ENCODE measurements around the gene CACNA1D. TPM values are rescaled to one million over a fixed set of nuclear protein-coding genes. Genes with fewer than 3 reads are reported as not detected.

CACNA1D gene
- total RNA-seq, 5 donors from 2014 or later (not counting 1 experiment from before 2014, with no cell fraction given): 0.09 to 0.47 (median 0.34) TPM; not detected in 1

GRCh38 chr3:53545310-53545995 is 51.0 kb downstream of the CACNA1D start:
- no peaks in the 10 kb centered on the region for H3K36me3 Mint-ChIP-seq
- CTCF ChIA-PET: no interaction called here
- peaks cover 11 to 19% of the 10 kb centered on the region in 2 donors for H3K27me3 Mint-ChIP-seq
- no peaks in the 10 kb centered on the region for H3K4me1 ChIP-seq (ENCODE audit: control insufficient read depth in 1 of 2, extremely low read depth in 1 of 2, insufficient read depth in 2 of 2, low read length in 2 of 2)
- WGBS (ENCODE audit: insufficient coverage): 80% methylated on average over 3 of the region's 10 CpGs
- H3K9me3 Mint-ChIP-seq: no peaks in the 10 kb centered on the region
- no peak overlapping the region for H3K27ac ChIP-seq (ENCODE audit: low read length)
- H3K4me3 ChIP-seq (ENCODE audit: control insufficient read depth in 1 of 2, extremely low read depth in 1 of 2, low read length in 1 of 2): no peak overlapping the region
- no peaks in the 10 kb centered on the region for H3K36me3 ChIP-seq (ENCODE audit: control insufficient read depth in 2 of 2, extremely low read depth in 1 of 2, insufficient read depth in 1 of 2, low read length in 1 of 2)
- H3K4me1 Mint-ChIP-seq: no peaks in the 10 kb centered on the region
- POLR2A ChIA-PET: no interaction called here
- DNase-seq (no peak), ATAC-seq (replicated peaks in 1 of 4) (no peak)
- peaks cover 0 to 15% of the 10 kb centered on the region in 2 experiments for H3K27me3 ChIP-seq (replicated peaks in 1 of 2; ENCODE audit: control insufficient read depth in 2 of 2, extremely low read depth in 1 of 2, insufficient read depth in 2 of 2, low read length in 1 of 2)
- no peak overlapping the region for H3K4me3 Mint-ChIP-seq
- no peak overlapping the region for H3K27ac Mint-ChIP-seq
- no peaks in the 10 kb centered on the region for H3K9me3 ChIP-seq

DNA sequence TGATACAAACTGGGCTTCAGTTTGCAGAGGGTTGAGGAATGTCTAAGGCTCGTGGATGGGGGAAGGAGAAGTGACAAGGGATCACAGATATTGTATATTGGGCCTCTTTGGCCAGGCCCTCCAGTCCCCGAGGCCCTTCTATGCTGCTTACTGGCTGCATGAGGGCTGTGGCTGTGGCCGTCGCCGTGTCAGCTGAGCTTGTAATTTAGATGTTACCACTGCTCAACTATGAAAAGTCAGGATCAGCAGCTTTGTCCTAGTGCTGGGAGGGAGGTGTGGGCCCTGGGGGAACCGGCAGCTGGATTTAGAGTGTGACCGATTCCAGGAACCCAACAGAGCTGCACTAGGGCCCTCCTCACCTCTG is 51.6 kb downstream of the CACNA1D start:
- POLR2A ChIA-PET: no interaction called here
- no peak for ATAC-seq (replicated peaks in 1 of 4)
- H3K27ac Mint-ChIP-seq: no peak overlapping the region
- no peak overlapping the region for H3K4me3 Mint-ChIP-seq
- no peaks in the 10 kb centered on the region for H3K36me3 Mint-ChIP-seq
- Histone ChIP-seq H3K9me3 (no peaks in the 10 kb centered on the region), H3K27ac (ENCODE audit: low read length) (no peak overlapping the region), H3K4me1 (ENCODE audit: control insufficient read depth in 1 of 2, extremely low read depth in 1 of 2, insufficient read depth in 2 of 2, low read length in 2 of 2) (no peaks in the 10 kb centered on the region), H3K4me3 (ENCODE audit: control insufficient read depth in 1 of 2, extremely low read depth in 1 of 2, low read length in 1 of 2) (no peak overlapping the region), H3K36me3 (ENCODE audit: control insufficient read depth in 2 of 2, extremely low read depth in 1 of 2, insufficient read depth in 1 of 2, low read length in 1 of 2) (no peaks in the 10 kb centered on the region), H3K27me3 (replicated peaks in 1 of 2; ENCODE audit: control insufficient read depth in 2 of 2, extremely low read depth in 1 of 2, insufficient read depth in 2 of 2, low read length in 1 of 2) (peaks cover 0 to 10% of the 10 kb centered on the region in 2 experiments)
- H3K27me3 Mint-ChIP-seq: peaks cover 11 to 19% of the 10 kb centered on the region in 2 donors
- CTCF ChIA-PET: no interaction called here
- H3K9me3 Mint-ChIP-seq: no peaks in the 10 kb centered on the region
- DNase-seq: no peak
- WGBS (ENCODE audit: insufficient coverage): 65% methylated on average over 4 of the region's 7 CpGs
- no peaks in the 10 kb centered on the region for H3K4me1 Mint-ChIP-seq

- 85% methylated on average over 6 of the region's 8 CpGs for WGBS (ENCODE audit: insufficient coverage)
- peaks cover 0 to 7% of the 10 kb centered on the region in 2 donors for H3K27me3 Mint-ChIP-seq
- Histone ChIP-seq H3K4me3 (ENCODE audit: control insufficient read depth in 1 of 2, extremely low read depth in 1 of 2, low read length in 1 of 2) (no peak overlapping the region), H3K4me1 (ENCODE audit: control insufficient read depth in 1 of 2, extremely low read depth in 1 of 2, insufficient read depth in 2 of 2, low read length in 2 of 2) (no peaks in the 10 kb centered on the region), H3K27ac (ENCODE audit: low read length) (no peak overlapping the region), H3K27me3 (replicated peaks in 1 of 2; ENCODE audit: control insufficient read depth in 2 of 2, extremely low read depth in 1 of 2, insufficient read depth in 2 of 2, low read length in 1 of 2) (peaks cover 0 to 5% of the 10 kb centered on the region in 2 experiments), H3K36me3 (ENCODE audit: control insufficient read depth in 2 of 2, extremely low read depth in 1 of 2, insufficient read depth in 1 of 2, low read length in 1 of 2) (no peaks in the 10 kb centered on the region), H3K9me3 (no peaks in the 10 kb centered on the region)
- DNase-seq (no peak), ATAC-seq (replicated peaks in 1 of 4) (no peak)
- H3K27ac Mint-ChIP-seq: no peak overlapping the region
- ChIA-PET POLR2A (no interaction called here), CTCF (no interaction called here)
- no peaks in the 10 kb centered on the region for H3K36me3 Mint-ChIP-seq
- H3K9me3 Mint-ChIP-seq: no peaks in the 10 kb centered on the region
- no peaks in the 10 kb centered on the region for H3K4me1 Mint-ChIP-seq
- no peak overlapping the region for H3K4me3 Mint-ChIP-seq
Observed at GRCh38 chr3:53547327-53547726, 52.9 kb downstream of the CACNA1D start.

GRCh38 chr3:53550005-53550620 is 55.7 kb downstream of the CACNA1D start:
- Histone ChIP-seq H3K9me3 (no peaks in the 10 kb centered on the region), H3K27ac (ENCODE audit: low read length) (no peak overlapping the region), H3K36me3 (ENCODE audit: control insufficient read depth in 2 of 2, extremely low read depth in 1 of 2, insufficient read depth in 1 of 2, low read length in 1 of 2) (no peaks in the 10 kb centered on the region), H3K27me3 (replicated peaks in 1 of 2; ENCODE audit: control insufficient read depth in 2 of 2, extremely low read depth in 1 of 2, insufficient read depth in 2 of 2, low read length in 1 of 2) (peaks cover 0 to 2% of the 10 kb centered on the region in 2 experiments), H3K4me3 (ENCODE audit: control insufficient read depth in 1 of 2, extremely low read depth in 1 of 2, low read length in 1 of 2) (no peak overlapping the region), H3K4me1 (ENCODE audit: control insufficient read depth in 1 of 2, extremely low read depth in 1 of 2, insufficient read depth in 2 of 2, low read length in 2 of 2) (no peaks in the 10 kb centered on the region)
- H3K27ac Mint-ChIP-seq: no peak overlapping the region
- ChIA-PET CTCF (no interaction called here), POLR2A (no interaction called here)
- H3K36me3 Mint-ChIP-seq: no peaks in the 10 kb centered on the region
- H3K27me3 Mint-ChIP-seq: peaks cover 0 to 9% of the 10 kb centered on the region in 2 donors
- no peaks in the 10 kb centered on the region for H3K9me3 Mint-ChIP-seq
- no peaks in the 10 kb centered on the region for H3K4me1 Mint-ChIP-seq
- no peak overlapping the region for H3K4me3 Mint-ChIP-seq
- ATAC-seq (replicated peaks in 1 of 4): no peak
- DNase-seq: no peak
- 81% methylated on average over 7 of the region's 8 CpGs for WGBS (ENCODE audit: insufficient coverage)

- ATAC-seq (replicated peaks in 1 of 4): no peak
- WGBS (ENCODE audit: insufficient coverage): 63% methylated on average over 3 of the region's 7 CpGs
- no peak for DNase-seq
- H3K36me3 ChIP-seq (ENCODE audit: control insufficient read depth in 2 of 2, extremely low read depth in 1 of 2, insufficient read depth in 1 of 2, low read length in 1 of 2): no peaks in the 10 kb centered on the region
- no peak overlapping the region for H3K4me3 ChIP-seq (ENCODE audit: control insufficient read depth in 1 of 2, extremely low read depth in 1 of 2, low read length in 1 of 2)
- no peaks in the 10 kb centered on the region for H3K36me3 Mint-ChIP-seq
- peaks cover 0 to 9% of the 10 kb centered on the region in 2 donors for H3K27me3 Mint-ChIP-seq
- no peak overlapping the region for H3K4me3 Mint-ChIP-seq
- no peaks in the 10 kb centered on the region for H3K4me1 Mint-ChIP-seq
- peaks cover 0 to 2% of the 10 kb centered on the region in 2 experiments for H3K27me3 ChIP-seq (replicated peaks in 1 of 2; ENCODE audit: control insufficient read depth in 2 of 2, extremely low read depth in 1 of 2, insufficient read depth in 2 of 2, low read length in 1 of 2)
- POLR2A ChIA-PET: no interaction called here
- H3K9me3 Mint-ChIP-seq: no peaks in the 10 kb centered on the region
- no peak overlapping the region for H3K27ac Mint-ChIP-seq
- no peaks in the 10 kb centered on the region for H3K9me3 ChIP-seq
- no peaks in the 10 kb centered on the region for H3K4me1 ChIP-seq (ENCODE audit: control insufficient read depth in 1 of 2, extremely low read depth in 1 of 2, insufficient read depth in 2 of 2, low read length in 2 of 2)
- no peak overlapping the region for H3K27ac ChIP-seq (ENCODE audit: low read length)
- CTCF ChIA-PET: no interaction called here
Observed at GRCh38 chr3:53551324-53551723, 56.9 kb downstream of the CACNA1D start.

DNA sequence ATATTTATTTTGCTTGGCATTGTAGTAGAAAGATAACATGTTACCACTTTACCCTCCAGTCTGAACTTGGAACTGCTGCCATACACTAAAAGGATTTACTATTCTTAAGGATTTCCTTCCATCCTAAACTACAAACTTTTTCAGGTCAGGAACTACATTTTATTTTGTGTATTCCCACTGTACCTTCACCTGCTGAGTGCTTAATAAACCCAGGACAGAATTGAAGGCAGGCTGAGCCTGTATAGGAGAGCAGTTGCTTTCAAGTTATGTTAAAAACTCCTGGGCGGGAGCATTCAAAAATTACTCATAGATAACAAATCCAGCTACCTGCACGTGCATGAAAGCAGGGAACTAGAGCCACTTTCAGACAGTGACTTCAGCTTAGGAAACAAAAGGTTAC is 58.3 kb downstream of the CACNA1D start:
- H3K4me1 Mint-ChIP-seq: no peaks in the 10 kb centered on the region
- H3K36me3 Mint-ChIP-seq: no peaks in the 10 kb centered on the region
- DNase-seq: no peak
- Histone ChIP-seq H3K9me3 (no peaks in the 10 kb centered on the region), H3K36me3 (ENCODE audit: control insufficient read depth in 2 of 2, extremely low read depth in 1 of 2, insufficient read depth in 1 of 2, low read length in 1 of 2) (no peaks in the 10 kb centered on the region), H3K27me3 (replicated peaks in 1 of 2; ENCODE audit: control insufficient read depth in 2 of 2, extremely low read depth in 1 of 2, insufficient read depth in 2 of 2, low read length in 1 of 2) (peaks cover 0 to 2% of the 10 kb centered on the region in 2 experiments), H3K27ac (ENCODE audit: low read length) (no peak overlapping the region), H3K4me1 (ENCODE audit: control insufficient read depth in 1 of 2, extremely low read depth in 1 of 2, insufficient read depth in 2 of 2, low read length in 2 of 2) (no peaks in the 10 kb centered on the region), H3K4me3 (ENCODE audit: control insufficient read depth in 1 of 2, extremely low read depth in 1 of 2, low read length in 1 of 2) (no peak overlapping the region)
- CTCF ChIA-PET: no interaction called here
- no peak overlapping the region for H3K27ac Mint-ChIP-seq
- ATAC-seq (replicated peaks in 1 of 4): no peak
- no peak overlapping the region for H3K4me3 Mint-ChIP-seq
- H3K27me3 Mint-ChIP-seq: peaks cover 3 to 7% of the 10 kb centered on the region in 2 donors
- no CpG with 5 or more reads among the region's 2 CpGs for WGBS (ENCODE audit: insufficient coverage)
- no peaks in the 10 kb centered on the region for H3K9me3 Mint-ChIP-seq
- POLR2A ChIA-PET: no interaction called here

Measured in T-cell (primary cell).